IMR-90 (cell line): Measurements from ENCODE around the gene TEX264. TPM values are rescaled to one million over a fixed set of nuclear protein-coding genes. Genes with fewer than 3 reads are reported as not detected.

Experiments used
- ATAC-seq: fragments of 200-7000 bp; cut with Tn5 transposase; 2 replicates; pipeline ENCODE4 v1.9.1; 2020; ENCODE audit warnings: low read depth, mild to moderate bottlenecking, moderate library complexity
- BruUV-seq: library from RNA; stranded (reverse); fragments of 400-500 nt; replicated peaks from 2 replicates; lab custom pipeline; 2021; lab: Mats Ljungman, UMichigan
- CTCF ChIA-PET: fragments of 300-600 bp; formaldehyde crosslinking; extraction: SDS; loops from one replicate; lab custom pipeline; 2021; ENCODE audit warnings: antibody characterized with exemption; lab: Yijun Ruan, JAX
- POLR2A ChIA-PET: fragments of 300-600 bp; sonication (Branson Sonifier 250); formaldehyde crosslinking; loops from one replicate; lab custom pipeline; 2022; ENCODE audit warnings: antibody characterized with exemption; ENCODE audit not compliant: unreplicated experiment; lab: Charles Lee
- DNase-seq: peaks from one replicate; pipeline ENCODE4 v3.0.0; 2013
- H2AFZ ChIP-seq: replicated peaks from 2 replicates; pipeline ENCODE3; 2013; ENCODE audit warnings: low read length, mild to moderate bottlenecking; ENCODE audit not compliant: poor library complexity
- H2AK5ac ChIP-seq: 2 replicates; pipeline ENCODE4 v1.6.1; 2013; ENCODE audit warnings: low read depth, low read length, inconsistent platforms
- H2AK9ac ChIP-seq: replicated peaks from 2 replicates; pipeline ENCODE3; 2013; ENCODE audit warnings: mild to moderate bottlenecking, low read depth, low read length, moderate library complexity; ENCODE audit not compliant: poor library complexity
- H2BK120ac ChIP-seq: 2 replicates; pipeline ENCODE4 v1.6.1; 2013; ENCODE audit warnings: low read depth, low read length, inconsistent platforms
- H2BK15ac ChIP-seq: 3 replicates; pipeline ENCODE4 v1.6.1; 2013; ENCODE audit warnings: low read depth, low read length, inconsistent platforms
- H2BK20ac ChIP-seq: 2 replicates; pipeline ENCODE4 v1.6.1; 2013; ENCODE audit warnings: low read depth, mild to moderate bottlenecking, inconsistent platforms, low read length, moderate library complexity
- H2BK5ac ChIP-seq: 2 replicates; pipeline ENCODE4 v1.6.1; 2013; ENCODE audit warnings: mild to moderate bottlenecking, low read depth, low read length, inconsistent platforms; ENCODE audit not compliant: poor library complexity, severe bottlenecking
- H3K14ac ChIP-seq: replicated peaks from 2 replicates; pipeline ENCODE4 v1.6.1; 2013; ENCODE audit warnings: low read depth, low read length, inconsistent platforms
- H3K18ac ChIP-seq: 2 replicates; pipeline ENCODE4 v1.6.1; 2013; ENCODE audit warnings: low read depth, low read length, control low read depth
- H3K23ac ChIP-seq: 2 replicates; pipeline ENCODE4 v1.6.1; 2013; ENCODE audit warnings: low read depth, low read length, inconsistent platforms
- H3K27ac ChIP-seq: 2 replicates; pipeline ENCODE4 v1.5.1; 2013; ENCODE audit warnings: mild to moderate bottlenecking, control low read depth, low read length; ENCODE audit not compliant: insufficient read depth
- H3K27me3 ChIP-seq: 2 replicates; pipeline ENCODE4 v1.6.1; 2013; ENCODE audit warnings: low read length; ENCODE audit not compliant: control insufficient read depth, insufficient read depth
- H3K36me3 ChIP-seq: 2 replicates; pipeline ENCODE4 v1.6.1; 2013; ENCODE audit warnings: low read length, mixed read lengths; ENCODE audit not compliant: control insufficient read depth, insufficient read depth
- H3K4ac ChIP-seq: 2 replicates; pipeline ENCODE4 v1.6.1; 2013; ENCODE audit warnings: low read depth, low read length, inconsistent platforms
- H3K4me1 ChIP-seq: 2 replicates; pipeline ENCODE4 v1.6.1; 2013; ENCODE audit warnings: low read length, mixed read lengths; ENCODE audit not compliant: control insufficient read depth, insufficient read depth
- H3K4me2 ChIP-seq: 2 replicates; pipeline ENCODE4 v1.6.1; 2013; ENCODE audit warnings: low read depth, mild to moderate bottlenecking, control low read depth, low read length, moderate library complexity
- H3K4me3 ChIP-seq: 2 replicates; pipeline ENCODE4 v1.5.1; 2013; ENCODE audit warnings: low read depth, mild to moderate bottlenecking, control low read depth, low read length, moderate library complexity; ENCODE audit not compliant: insufficient read depth
- H3K56ac ChIP-seq: 2 replicates; pipeline ENCODE4 v1.6.1; 2013; ENCODE audit warnings: low read length, inconsistent platforms; ENCODE audit not compliant: insufficient read depth; ENCODE audit errors: extremely low read depth
- H3K79me1 ChIP-seq, 2 experiments: 2 replicates each; pipeline ENCODE4 v1.6.1; 2013; ENCODE audit warnings: low read length in 2 of 2, inconsistent platforms in 1 of 2, low read depth in 1 of 2
- H3K9ac ChIP-seq: 2 replicates; pipeline ENCODE4 v1.6.1; 2013; ENCODE audit warnings: low read depth, low read length, control low read depth
- H3K9me1 ChIP-seq: 2 replicates; pipeline ENCODE4 v1.6.1; 2013; ENCODE audit warnings: low read length, inconsistent platforms; ENCODE audit not compliant: insufficient read depth
- H3K9me3 ChIP-seq: 2 replicates; pipeline ENCODE4 v1.6.1; 2013; ENCODE audit warnings: low read length; ENCODE audit not compliant: control insufficient read depth, insufficient read depth
- H4K20me1 ChIP-seq: 2 replicates; pipeline ENCODE4 v1.6.1; 2013; ENCODE audit warnings: low read length, inconsistent platforms; ENCODE audit not compliant: insufficient read depth
- H4K5ac ChIP-seq: 2 replicates; pipeline ENCODE4 v1.6.1; 2013; ENCODE audit warnings: mild to moderate bottlenecking, low read depth, low read length, control low read depth
- H4K8ac ChIP-seq, 2 experiments: 2 replicates each; pipeline ENCODE4 v1.6.1; 2013; ENCODE audit warnings: low read depth in 2 of 2, low read length in 2 of 2, control low read depth in 1 of 2, inconsistent platforms in 1 of 2
- H4K91ac ChIP-seq: 2 replicates; pipeline ENCODE4 v1.6.1; 2013; ENCODE audit warnings: low read depth, low read length, inconsistent platforms; ENCODE audit not compliant: insufficient read depth
- CHD1 ChIP-seq: IDR thresholded peaks from 2 replicates; pipeline ENCODE4 v1.6.1; 2012; ENCODE audit warnings: low read depth, low read length, improper control_type of control experiment
- ELK1 ChIP-seq: fragments of 150-350 bp; IDR thresholded peaks from 2 replicates; pipeline ENCODE4 v1.6.1; 2016; ENCODE audit warnings: low read depth, mild to moderate bottlenecking, low read length, moderate library complexity, borderline replicate concordance
- MAZ ChIP-seq: IDR thresholded peaks from 2 replicates; pipeline ENCODE4 v1.6.1; 2012; ENCODE audit warnings: low read depth, mild to moderate bottlenecking, low read length, improper control_type of control experiment, moderate library complexity, borderline replicate concordance
- MXI1 ChIP-seq: IDR thresholded peaks from 2 replicates; pipeline ENCODE4 v1.6.1; 2012; ENCODE audit warnings: low read depth, mild to moderate bottlenecking, low read length, moderate library complexity, borderline replicate concordance
- RCOR1 ChIP-seq: IDR thresholded peaks from 2 replicates; pipeline ENCODE4 v1.6.1; 2012; ENCODE audit warnings: mild to moderate bottlenecking, low read length, improper control_type of control experiment; ENCODE audit not compliant: insufficient replicate concordance
- RFX5 ChIP-seq: IDR thresholded peaks from 2 replicates; pipeline ENCODE4 v1.8.0; 2012; ENCODE audit warnings: low read depth, mild to moderate bottlenecking, low read length, moderate library complexity
- SMC3 ChIP-seq: fragments of 150-350 bp; IDR thresholded peaks from 2 replicates; pipeline ENCODE4 v1.6.1; 2016; ENCODE audit warnings: low read depth, mild to moderate bottlenecking, antibody characterized with exemption, low read length, moderate library complexity
- USF2 ChIP-seq: fragments of 150-350 bp; IDR thresholded peaks from 2 replicates; pipeline ENCODE4 v1.6.1; 2017; ENCODE audit warnings: mild to moderate bottlenecking, antibody characterized with exemption, low read length, low read depth
- WGBS, 2 experiments: methylation state at CpG; one replicate each; pipeline versions ENCODE4 v1.1.5 to v1.1.7; 2013; ENCODE audit warnings: missing lambda C conversion rate in 2 of 2; ENCODE audit not compliant: insufficient read length in 1 of 2; ENCODE audit errors: extremely low coverage in 2 of 2; 5-methylcytosine and 5-hydroxymethylcytosine counted together
- dilution Hi-C: fragments of 300-500 bp; cut with HindIII; formaldehyde crosslinking; loops from one replicate; pipeline ENCODE4 v1.14.3; 2018; ENCODE audit warnings: low sequenced_read_pairs; ENCODE audit not compliant: unreplicated experiment
- in situ Hi-C: fragments of 300-500 bp; cut with MboI; formaldehyde crosslinking; loops from 3 replicates; pipeline ENCODE4 v1.14.3; 2019; ENCODE audit warnings: low sequenced_read_pairs, inconsistent platforms, mixed read lengths
- intact Hi-C: fragments of 100-400 bp; cut with micrococcal nuclease; formaldehyde crosslinking; loops from 2 replicates; pipeline ENCODE4 v1.10.0; 2022
- polyA plus RNA-seq, 3 experiments: library from polyadenylated mRNA; depleted of rRNA; stranded (reverse); fragments of >200 nt; gene quantifications; 2 replicates each; pipeline ENCODE4 v1.2.3, GENCODE V29; 2012; ENCODE audit warnings: low replicate concordance in 1 of 3
- total RNA-seq: library from RNA; depleted of rRNA; stranded (reverse); fragments of >200 nt; gene quantifications from 2 replicates; pipeline ENCODE4 v1.2.3, GENCODE V29; 2012

The TEX264 gene
- total and polyA plus RNA-seq, 2 of the 4 experiments (the other 2 are of a cell fraction) = 30.3 to 45.0 TPM

- Histone ChIP-seq H3K9me1 (peaks cover 10% of the 10 kb centered on the region), H3K27ac (no peak overlapping the region), H4K20me1 (peaks cover 13% of the 10 kb centered on the region), H3K4me3 (no peak overlapping the region), H2BK5ac (no peak overlapping the region), H3K27me3 (no peaks in the 10 kb centered on the region), H2AK5ac (no peak overlapping the region), H2AFZ (no peak overlapping the region), H3K36me3 (peaks cover 35% of the 10 kb centered on the region), H3K9me3 (no peaks in the 10 kb centered on the region), H3K4ac (no peak overlapping the region), H3K14ac (no peak overlapping the region; the same call in 1 of the 2 replicates), H2BK120ac (no peak overlapping the region), H3K18ac (no peak overlapping the region), H2BK20ac (0 out of 2 replicates have a peak overlapping the region, but pooled peaks have one; percentile 7), H3K4me2 (no peak overlapping the region), H2BK15ac (no peak overlapping the region), H4K8ac (no peak overlapping the region), H4K91ac (no peak overlapping the region), H4K5ac (no peak overlapping the region), H3K4me1 (peaks cover 5% of the 10 kb centered on the region), H3K56ac (no peak overlapping the region), H3K9ac (no peak overlapping the region), H3K79me1 (peaks cover 14 to 15% of the 10 kb centered on the region in 2 experiments; a peak in 2 of 4 replicates), H3K23ac (no peak overlapping the region), H2AK9ac (no peak overlapping the region)
- ATAC-seq (peak; percentile 74), DNase-seq (peak; percentile 62)
- POLR2A ChIA-PET = interaction anchor here (0.6 kb wide), 1 partner anchor 302 kb away, joined by 7 read pairs; the partner anchor contains the start of gene MANF
- BruUV-seq = no TSS peak
- dilution Hi-C loops = no loop called here
- intact Hi-C loops = no loop called here
- TF ChIP-seq ELK1 (no peak), SMC3 (no peak), CHD1 (no peak), RFX5 (no peak), MAZ (no peak), RCOR1 (no peak), MXI1 (no peak), USF2 (no peak)
- WGBS, 2 experiments = 76% methylated on average over 5 of the region's 14 CpGs; no CpG with 5 or more reads in 1 of the 2 experiments
- in situ Hi-C loops = loop anchor here (25.0 kb wide), 1 partner anchor 1075 kb away; the partner anchor contains the start of genes CISH and MAPKAPK3
- CTCF ChIA-PET = interaction anchor here (0.8 to 1.6 kb wide), 2 partner anchors 10 to 18 kb away, joined by 3 to 6 read pairs; no protein-coding TSS in a partner anchor
Measured at GRCh38 chr3:51687431-51688205, 16.6 kb downstream of the TEX264 start.
